HG03575 (cell line): ENCODE results near the gene HOXA13.

Source experiments
- ATAC-seq: cut with Tn5 transposase; IDR thresholded peaks from one replicate; pipeline ENCODE4 v1.9.1; 2021; ENCODE audit not compliant: unreplicated experiment, insufficient number of reproducible peaks, low FRiP score; ENCODE audit errors: extremely low read depth

The HOXA13 gene

DNA sequence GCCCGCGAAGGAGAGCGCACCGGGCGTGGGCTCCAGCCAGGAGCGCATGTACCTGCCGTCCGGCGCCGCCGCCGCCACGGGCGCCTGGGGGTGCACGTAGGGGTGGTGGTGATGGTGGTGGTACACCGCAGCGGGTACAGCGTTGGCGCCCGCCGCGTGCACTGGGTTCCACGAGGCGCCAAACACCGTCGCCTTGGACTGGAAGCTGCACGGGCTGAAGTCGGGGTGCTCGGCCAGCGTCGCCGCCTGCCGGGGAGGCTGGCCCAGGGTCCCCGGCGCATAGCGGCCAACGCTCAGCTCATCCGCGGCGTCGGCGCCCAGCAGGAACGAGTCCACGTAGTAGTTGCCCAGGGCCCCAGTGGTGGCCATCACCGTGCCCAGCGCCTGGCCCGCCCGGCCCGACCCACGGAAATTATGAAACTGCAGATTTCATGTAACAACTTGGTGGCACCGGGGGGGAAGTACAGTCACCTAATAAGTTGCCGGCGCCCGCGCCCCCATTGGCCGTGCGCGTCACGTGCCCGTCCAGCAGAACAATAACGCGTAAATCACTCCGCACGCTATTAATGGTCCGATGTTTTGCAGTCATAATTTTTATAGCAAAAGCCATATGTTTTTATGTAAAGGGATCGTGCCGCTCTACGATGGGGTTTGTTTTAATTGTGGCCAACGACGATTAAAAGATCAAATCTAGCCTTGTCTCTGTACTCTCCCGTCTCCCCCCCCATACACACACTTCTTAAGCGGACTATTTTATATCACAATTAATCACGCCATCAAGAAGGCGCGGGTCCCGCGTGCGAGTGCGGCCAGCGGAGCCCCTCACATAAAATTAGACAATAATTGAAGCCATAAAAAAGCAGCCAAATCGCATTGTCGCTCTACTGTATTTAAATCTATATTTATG lies 34.5 kb downstream of the HOXA13 start, which contains the start of gene HOXA9:
Gene HOXA9 (minus strand): TSS at position 449 of the 907 bp plus-strand sequence. CDS start 80 bp downstream, at position 369.
- ATAC-seq: no peak

DNA sequence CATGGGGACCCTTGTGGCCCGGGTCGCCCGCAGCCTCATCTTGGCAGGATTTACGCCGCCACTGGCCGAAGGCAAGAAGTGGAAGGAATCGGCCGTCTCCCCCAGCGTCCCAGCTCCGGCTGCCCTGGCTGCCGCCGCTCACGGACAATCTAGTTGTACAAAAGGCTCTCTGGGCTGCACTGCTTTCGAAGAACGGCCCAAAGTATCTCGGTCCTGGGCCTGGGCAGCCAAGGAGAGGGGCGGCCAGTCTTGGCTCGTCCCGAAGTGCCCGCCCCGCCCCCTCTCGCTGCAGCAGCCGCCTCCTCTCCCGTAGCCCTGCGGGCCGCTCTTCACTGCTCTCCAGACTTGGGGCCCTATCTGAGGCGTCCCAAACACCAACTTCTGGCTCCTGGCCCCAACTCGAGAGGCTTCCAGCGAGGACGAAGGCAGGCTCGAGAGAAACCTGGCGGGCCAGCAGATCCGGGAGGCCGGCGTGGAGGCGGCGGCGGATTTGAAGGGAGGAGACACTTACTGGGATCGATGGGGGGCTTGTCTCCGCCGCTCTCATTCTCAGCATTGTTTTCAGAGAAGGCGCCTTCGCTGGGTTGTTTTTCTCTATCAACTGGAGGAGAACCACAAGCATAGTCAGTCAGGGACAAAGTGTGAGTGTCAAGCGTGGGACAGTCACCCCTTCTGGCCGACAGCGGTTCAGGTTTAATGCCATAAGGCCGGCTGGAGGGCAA lies 35.4 kb downstream of the HOXA13 start:
- ATAC-seq: no peak

DNA sequence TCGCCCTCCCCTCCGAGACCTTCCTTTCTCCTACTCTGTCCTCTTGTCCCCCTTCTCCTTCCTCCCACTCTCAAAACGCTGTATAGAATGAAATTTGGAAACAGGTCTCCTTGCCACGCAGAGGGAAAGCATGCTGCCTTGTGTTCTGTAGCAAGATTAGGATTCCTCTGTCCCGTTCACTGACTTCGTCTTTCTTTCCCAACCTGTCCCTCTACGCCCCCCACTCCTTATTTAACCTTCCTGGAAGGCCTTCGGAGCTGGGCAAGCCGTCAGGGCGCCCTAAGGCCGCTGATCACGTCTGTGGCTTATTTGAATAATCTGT lies 35.9 kb downstream of the HOXA13 start:
- ATAC-seq: no peak

DNA sequence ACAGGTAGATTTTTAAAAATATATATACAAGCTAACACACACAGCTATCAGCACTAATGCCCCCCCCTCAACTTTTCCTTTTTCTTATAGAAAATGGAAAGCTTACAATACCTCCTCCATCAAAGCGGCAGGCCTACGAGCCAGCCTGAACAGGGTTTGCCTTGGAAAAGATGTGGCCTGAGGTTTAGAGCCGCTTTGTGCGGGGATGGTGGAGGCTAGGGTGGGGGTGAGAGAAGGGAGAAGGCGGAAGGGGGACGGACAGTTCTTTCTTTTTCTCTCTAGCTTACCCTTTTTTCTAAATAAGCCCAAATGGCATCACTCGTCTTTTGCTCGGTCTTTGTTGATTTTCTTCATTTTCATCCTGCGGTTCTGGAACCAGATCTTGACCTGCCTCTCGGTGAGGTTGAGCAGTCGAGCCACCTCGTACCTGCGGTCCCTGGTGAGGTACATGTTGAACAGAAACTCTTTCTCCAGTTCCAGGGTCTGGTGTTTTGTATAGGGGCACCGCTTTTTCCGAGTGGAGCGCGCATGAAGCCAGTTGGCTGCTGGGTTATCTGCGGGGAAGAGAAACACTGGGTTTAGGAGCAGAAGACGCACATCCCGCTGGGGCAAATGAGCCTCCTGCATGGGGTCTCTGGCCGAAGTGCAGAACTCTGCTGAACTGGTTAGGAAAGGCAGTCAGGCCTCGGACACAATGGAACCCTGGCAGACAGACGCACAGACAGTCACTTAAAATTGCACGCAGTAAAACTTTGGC lies 36.4 kb downstream of the HOXA13 start:
- ATAC-seq: no peak

DNA sequence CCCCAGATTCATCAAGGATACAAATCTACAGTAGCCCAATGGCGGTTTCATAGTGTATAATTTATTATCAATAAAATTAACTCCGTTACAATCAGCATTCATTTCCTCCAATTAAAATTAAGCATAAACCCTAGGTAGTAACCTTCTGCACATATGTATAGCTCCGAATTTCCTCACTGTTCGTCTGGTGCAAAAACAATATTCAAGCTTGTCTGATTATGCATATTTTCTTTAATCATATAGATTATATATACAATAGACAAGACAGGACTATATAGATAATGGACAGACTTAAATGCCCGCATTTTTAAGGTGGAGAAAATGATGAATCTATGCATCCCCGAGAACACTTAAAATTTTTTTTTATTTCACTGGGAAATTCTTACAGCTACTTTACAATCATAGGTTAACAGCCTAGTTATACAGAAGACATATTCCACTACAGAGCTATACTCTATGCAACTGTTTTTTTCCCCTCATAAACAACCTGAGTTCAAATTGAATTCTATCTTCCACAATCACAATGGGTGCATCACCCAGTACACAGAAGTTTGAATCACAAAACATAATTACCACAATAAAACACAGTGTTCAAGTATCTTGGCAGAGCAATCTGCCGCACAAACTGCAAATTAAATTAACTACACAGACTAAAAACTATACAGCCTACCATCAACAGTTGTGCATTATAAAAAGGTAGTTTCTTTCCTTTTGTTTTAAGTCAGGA lies 37.2 kb downstream of the HOXA13 start:
- ATAC-seq: no peak

DNA sequence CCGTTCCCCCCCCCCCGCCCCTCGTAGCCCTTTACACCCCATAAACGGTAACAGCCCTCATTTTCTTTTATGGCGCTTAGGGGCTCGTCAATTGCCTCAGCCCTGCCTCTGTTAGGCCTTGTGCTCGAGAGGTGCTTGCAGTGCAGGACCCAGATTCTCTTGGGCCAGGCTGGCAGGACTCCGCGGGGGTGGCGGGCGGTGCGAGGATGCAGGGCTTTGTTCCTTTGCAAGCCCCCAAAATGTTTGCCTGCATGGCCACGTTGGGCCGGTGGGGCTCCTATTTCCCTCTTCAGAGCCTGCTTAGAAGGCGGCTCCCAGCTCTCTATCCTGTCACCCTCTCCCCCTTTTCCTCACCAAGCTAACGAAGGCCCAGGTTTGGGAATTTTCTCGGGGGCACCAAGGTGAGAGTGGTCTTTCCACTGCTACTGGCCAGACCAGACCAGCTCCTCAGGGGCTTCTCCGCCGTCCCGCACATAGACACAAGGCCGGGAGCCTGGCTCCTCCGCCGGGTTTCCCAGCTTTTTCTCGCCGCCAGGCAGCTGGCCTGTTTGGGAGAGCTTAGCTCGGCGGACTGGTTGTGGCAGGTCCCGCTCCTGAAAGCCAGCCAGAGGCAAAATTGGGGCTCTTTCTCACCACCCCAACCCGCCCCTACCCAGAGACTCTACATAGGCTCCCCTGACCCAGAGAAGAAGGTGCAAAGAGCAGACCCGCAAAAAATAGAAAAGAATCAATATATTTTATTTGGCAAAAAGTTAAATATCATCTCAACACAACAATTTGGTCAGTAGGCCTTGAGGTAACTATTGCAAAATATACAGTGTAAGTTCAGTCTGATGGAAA lies 38.0 kb downstream of the HOXA13 start:
- ATAC-seq: no peak

DNA sequence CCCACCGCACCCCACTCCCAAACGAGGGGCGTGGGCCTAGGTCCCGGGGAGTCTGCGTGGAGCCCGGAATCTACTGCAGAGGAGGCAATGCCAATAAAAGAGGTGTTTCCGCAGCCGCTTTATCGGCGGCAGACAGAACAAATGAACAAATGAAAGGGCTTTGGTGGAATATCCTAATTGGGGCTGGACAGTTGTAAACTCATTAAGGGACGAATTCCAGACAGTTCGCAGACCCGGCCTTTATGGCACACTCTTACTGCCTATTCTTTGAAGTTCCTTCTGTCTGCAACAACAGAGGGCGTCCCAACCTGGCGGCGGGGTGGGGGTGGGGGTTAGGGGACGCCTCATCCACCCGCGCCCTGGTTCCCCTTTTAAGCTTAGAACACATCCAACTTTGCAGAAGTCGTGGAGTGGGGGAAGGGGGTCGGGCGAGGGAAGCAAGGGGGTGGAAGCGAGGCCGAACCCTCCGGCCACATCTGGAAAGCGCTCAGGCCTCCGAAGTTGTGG lies 38.6 kb downstream of the HOXA13 start:
- no peak for ATAC-seq

DNA sequence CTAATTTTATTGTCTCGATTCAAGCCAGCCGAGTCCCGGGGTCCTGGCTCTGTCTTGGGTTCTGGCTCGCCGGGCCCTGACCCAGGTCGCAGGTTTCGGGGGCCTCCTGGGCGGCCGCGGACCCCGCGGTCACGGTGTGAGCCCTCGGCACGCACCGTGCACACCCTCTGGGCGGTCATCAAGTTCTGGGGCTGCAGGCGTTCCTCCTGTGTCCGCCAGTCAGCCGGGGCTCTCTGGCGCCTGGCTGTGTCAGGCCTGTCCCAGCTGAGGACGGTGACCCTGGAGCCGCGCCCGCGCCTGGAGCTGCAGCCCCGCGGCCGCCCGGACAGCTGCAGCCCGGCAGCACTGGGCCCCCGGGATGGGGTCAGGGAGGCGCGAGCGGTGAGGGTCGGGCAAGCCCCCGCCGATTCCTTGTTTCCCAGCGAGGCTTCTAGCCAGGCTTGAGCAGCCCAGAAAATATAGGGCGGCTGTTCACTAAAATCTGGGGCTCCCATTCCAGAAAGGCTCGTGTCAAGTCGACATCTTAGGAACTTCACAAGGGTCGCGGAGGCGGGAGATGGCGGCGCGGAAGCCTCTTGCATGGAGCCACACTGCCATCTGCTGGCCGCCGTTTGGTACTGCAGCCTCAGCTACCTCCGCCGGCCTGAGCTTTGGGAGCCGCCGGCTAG lies 39.2 kb downstream of the HOXA13 start:
- no peak for ATAC-seq

DNA sequence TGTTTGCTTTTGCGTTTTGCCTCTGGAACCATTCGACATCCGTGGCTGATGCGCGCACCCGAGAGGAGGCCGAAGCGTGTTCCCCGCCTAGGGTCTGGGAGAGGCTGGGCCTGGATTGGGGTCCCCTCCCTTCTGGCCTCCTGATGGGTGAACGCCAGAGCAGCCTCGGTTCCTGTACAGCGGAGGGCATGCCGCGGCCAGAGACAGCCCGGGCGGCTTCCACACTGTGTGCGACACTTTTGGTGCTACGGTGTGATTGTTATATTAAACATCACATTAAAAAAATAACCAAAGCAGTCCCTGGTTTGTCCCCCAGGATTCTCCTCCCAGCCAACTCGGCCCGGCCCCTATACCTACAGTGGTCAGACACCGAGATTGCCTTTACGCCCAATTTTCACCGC lies 39.7 kb downstream of the HOXA13 start:
- no peak for ATAC-seq

DNA sequence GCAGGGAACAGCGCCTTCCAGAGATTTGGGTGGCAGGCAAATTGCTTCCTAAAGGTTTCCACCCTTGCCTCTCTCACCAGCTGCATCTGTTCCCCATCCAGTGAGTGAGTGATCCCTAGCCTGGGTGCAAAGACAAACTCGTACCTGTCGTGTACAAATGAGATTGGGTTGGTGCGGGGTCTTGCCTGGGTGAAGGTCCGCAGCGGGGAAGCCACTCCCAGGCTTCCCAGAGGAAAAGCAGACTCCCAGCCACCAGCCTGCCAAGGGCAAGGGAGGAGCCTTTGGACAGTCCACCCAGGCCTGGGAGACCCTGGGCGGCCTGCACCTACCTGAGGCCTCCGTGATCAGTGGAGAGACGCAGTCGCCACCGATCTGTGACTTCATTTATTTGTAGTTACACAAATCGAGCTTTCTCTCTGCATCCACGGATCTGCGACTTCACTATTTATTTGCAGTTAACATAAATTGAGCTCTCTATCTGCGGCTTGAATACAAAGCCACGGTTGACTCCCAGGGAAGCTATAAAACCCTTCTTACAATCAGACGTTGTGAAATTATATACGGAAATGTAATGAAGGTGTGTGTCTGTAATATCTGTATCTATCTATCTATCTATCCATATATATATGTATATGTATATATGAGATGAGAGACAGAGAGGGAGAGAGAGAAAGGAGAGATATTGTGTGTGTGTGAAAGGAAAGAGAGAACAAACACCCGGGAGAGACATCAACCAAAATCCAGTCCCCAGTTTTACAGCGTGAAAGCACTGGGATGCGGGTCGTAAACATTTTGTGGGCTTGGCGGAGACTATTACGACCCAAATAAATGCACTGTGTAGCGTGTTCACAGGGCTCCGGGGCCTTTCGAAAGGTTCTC lies 40.4 kb downstream of the HOXA13 start:
- no peak for ATAC-seq

DNA sequence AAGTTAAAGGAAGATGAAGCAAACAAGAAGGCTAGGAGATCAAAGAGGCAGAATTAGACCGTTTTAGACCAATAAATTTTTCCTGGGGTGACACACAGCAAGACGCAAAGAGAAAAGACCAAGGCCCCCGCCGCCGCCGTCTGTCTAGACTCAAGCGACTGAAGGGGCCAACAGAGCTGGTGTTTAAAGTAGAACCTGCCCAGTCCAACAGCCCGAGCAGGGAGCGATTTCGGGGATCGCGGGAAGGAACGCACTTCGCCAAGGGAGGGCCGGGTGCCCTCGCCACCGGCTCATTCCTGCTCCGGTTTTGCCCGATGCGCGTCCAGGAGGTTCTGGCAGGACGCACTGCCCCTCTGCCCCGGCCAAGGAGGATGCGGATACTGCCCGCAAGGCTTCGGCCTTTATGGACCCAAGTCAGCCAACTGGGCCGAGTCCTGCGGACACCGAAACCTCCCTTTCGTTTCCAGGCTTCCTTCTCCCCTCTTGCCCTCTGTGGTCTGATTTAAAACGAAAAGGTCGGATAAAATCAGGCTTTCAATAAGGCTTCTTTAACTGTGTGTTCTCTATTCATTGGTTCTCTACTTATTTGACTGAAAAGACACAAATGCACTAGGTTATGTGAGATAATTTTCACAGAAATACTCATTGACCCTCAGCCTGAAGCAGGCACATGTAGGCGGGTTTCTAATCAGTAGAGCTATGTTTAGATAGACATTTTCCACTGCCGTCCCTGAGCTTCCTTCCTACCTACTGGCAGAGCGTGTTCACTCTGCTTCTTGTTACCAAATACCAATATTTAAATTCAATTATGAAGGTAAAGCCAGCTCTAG lies 41.2 kb downstream of the HOXA13 start:
- no peak for ATAC-seq

DNA sequence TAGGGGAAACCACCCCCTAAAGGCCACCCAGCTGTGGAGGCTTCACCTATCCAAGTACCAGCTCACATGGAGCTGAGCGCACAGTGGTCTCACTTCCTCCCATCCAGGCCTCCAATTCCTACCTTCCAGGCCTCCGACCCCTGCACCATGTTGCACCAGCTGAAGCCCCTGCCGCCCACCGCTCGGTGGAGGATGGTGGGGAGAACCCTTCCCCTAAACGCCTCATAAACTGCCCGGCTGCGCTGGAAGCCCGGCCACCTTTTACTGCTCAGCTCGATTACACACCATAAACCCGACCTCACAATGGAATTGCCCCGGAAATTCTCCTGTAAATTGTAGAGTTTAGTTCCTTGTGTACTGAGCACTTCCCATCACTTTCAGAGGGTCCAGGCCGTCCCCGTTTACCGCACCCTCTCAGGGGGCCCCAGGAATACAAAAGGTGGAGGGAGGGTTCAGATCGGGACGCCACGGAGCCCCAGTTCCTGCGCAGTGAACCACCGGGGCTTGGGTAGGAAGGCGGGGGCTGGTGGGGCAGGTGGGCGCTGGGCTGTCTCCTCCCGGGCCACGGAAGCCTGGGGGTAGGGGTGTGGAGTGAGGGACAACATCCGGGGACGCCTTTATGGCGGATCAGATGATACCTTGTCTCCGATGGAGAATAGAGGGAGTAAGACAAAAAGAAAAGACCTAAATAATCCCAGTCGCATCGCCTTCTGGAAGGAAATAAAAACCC lies 42.0 kb downstream of the HOXA13 start:
- no peak for ATAC-seq

DNA sequence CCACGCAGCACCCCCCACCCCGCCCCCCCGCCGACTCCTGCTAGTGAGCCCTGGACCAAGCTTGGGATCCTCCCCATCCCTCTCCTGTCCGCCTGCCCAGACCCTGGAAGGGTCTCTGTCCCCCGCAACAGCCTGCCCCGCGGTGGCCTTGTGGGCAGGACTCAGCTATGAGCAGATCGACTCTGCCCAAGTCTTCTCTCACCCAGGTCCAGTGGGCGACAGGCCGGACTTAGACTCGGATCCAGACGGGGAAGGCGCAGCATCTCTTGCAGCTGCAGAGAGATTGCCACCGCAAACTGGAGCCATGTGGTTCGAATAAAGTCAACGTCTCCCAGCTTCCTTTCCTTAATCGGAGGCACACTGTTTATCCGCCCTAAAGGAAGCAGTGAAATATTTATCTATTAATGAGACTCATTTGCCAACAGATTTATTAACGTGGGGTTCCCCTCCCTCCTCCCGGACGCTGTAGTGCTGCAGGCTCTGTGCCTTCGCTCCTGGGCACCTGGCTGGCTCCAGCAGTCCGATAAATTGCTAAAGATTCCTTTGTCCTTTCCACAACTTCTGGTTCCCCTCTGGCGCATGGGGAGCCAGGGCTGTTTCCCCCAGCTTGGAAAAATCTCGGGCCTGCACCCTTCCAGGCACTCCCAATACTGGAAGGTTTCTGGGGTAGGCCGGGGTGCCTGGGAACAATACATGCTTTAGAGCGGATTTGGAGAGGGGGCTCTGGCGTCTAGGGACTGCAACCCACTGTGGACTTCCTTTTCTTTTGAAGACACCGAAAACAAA lies 42.8 kb downstream of the HOXA13 start:
- no peak for ATAC-seq

DNA sequence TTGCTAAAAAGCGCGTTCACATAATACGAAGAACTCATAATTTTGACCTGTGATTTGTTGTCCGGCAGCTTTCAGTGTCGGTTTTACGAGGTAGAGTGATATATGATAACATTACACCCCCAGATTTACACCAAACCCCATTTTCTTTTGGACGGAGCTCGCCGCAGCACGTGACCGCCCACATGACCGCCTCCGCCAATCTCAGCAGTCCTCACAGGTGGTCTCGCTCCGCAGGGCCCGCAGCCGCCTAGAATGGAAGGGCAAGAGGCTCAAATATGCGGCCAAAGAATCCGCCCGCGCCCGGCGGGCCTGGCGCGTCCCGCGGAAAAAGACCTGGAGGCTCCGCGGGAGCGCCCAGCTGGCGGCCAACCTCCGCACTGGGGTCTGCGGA lies 43.4 kb downstream of the HOXA13 start, which contains the start of gene HOXA7:
Gene HOXA7 (minus strand): TSS at position 168 of the 391 bp plus-strand sequence. CDS start 130 bp downstream, at position 38.
- ATAC-seq: no peak
